GM23338 (cell line): ENCODE data around the gene ZSCAN23.
"Not testable (repeated sequence)": the region's sequence is repeated elsewhere in the genome, so short reads cannot be mapped to it uniquely, and the experiment has no call there.

ENCODE experiments used
- CREB1 ChIP-seq: fragments of 250-450 bp; sonication (Bioruptor Pico); IDR thresholded peaks from 2 replicates; pipeline ENCODE4 v1.5.0; 2020; ENCODE audit warnings: low read depth, mild to moderate bottlenecking, moderate library complexity
- CTCF ChIP-seq, 2 experiments: fragments of 200-600 bp in 1 of 2; sonication (generic) in 1 of 2; conservative IDR thresholded peaks; 2 replicates each; pipeline versions ENCODE4 v1.5.1 to v1.6.1; 2016 to 2017; ENCODE audit warnings: antibody characterized with exemption in 2 of 2, low read depth in 2 of 2, mild to moderate bottlenecking in 2 of 2, moderate library complexity in 1 of 2
- EZH2 ChIP-seq: fragments of 200-600 bp; sonication (generic); IDR thresholded peaks from one replicate; pipeline ENCODE4 v1.8.0; 2017; ENCODE audit warnings: antibody characterized with exemption, mild to moderate bottlenecking, low read depth; ENCODE audit not compliant: unreplicated experiment
- JUNB ChIP-seq: IDR thresholded peaks from one replicate; pipeline ENCODE4 v1.6.1; 2016; ENCODE audit warnings: antibody characterized with exemption; ENCODE audit not compliant: unreplicated experiment
- POLR2AphosphoS5 ChIP-seq: IDR thresholded peaks from 2 replicates; pipeline ENCODE4 v1.6.1; 2016; ENCODE audit warnings: antibody characterized with exemption, low read depth
- REST ChIP-seq: IDR thresholded peaks from one replicate; pipeline ENCODE4 v1.6.1; 2018; ENCODE audit warnings: antibody characterized with exemption; ENCODE audit not compliant: unreplicated experiment

GRCh38 chr6:28447512-28447906 lies 4.2 kb upstream of the ZSCAN23 start:
- not testable (repeated sequence) for TF ChIP-seq REST; CTCF (conservative IDR thresholded peaks at IDR 0.05; ENCODE audit: low read depth in 2 of 2); POLR2AphosphoS5; EZH2; CREB1 (CRISPR knock-in tag); JUNB
